GM12892 (cell line): ENCODE data around the gene PRICKLE4.

ENCODE experiments used
- DNase-seq: peaks from one replicate; pipeline ENCODE4 v3.0.0; 2011; ENCODE audit not compliant: insufficient read length
- FAIRE-seq: peaks from 2 replicates; lab custom pipeline; 2011; peaks lifted over from hg19 to GRCh38; lab: Jason Lieb, UNC
- POLR2A ChIP-seq: IDR thresholded peaks from 2 replicates; pipeline ENCODE4 v1.6.1; 2011; ENCODE audit warnings: low read depth, low read length, control low read depth
- POLR2AphosphoS5 ChIP-seq: IDR thresholded peaks from 2 replicates; pipeline ENCODE4 v1.6.1; 2011; ENCODE audit warnings: low read depth, low read length, control low read depth
- TAF1 ChIP-seq: IDR thresholded peaks from 2 replicates; pipeline ENCODE4 v1.6.1; 2011; ENCODE audit warnings: low read depth, mild to moderate bottlenecking, control low read depth, low read length, borderline replicate concordance

Gene PRICKLE4

DNA sequence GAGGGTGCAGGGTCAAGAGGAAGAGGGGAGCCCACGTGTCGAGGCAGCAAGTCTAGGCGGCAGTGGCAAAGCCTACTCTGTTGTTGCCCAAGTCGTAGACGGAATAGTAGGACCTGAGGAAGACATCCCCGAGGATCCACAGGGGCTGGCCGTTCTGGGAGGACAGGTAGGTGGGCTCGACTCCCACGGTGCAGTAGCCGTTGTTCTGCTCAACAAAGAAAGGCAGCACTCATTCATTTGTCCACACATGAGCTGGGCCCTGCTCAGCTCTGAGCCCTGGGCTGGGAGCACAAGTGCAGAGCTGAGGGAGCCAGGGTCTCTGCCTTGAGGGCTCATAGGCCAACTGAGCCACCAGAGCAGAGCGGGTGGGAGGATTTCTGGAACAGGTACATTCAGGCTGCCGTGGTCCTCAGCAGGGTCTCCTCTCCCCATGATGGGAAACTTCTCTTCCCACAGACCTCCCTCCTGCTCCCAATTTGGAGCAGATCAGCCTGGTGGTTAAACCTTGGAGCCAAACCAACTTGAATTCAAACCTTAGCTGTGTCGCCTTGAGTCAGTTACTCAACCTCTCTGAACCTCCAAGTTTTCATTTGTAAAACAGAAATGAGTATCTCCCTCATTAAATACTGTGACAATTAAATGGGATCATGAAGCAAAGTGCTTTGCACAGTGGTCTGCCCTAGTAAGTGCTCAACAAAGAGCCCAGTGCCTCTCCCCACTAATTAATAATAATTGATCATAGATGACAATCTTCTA is 43.6 kb upstream of the PRICKLE4 start:
- TF ChIP-seq POLR2AphosphoS5: no peak
- no peak for TF ChIP-seq POLR2A
- TF ChIP-seq TAF1: no peak
- no peak for DNase-seq
- no peak for FAIRE-seq

DNA sequence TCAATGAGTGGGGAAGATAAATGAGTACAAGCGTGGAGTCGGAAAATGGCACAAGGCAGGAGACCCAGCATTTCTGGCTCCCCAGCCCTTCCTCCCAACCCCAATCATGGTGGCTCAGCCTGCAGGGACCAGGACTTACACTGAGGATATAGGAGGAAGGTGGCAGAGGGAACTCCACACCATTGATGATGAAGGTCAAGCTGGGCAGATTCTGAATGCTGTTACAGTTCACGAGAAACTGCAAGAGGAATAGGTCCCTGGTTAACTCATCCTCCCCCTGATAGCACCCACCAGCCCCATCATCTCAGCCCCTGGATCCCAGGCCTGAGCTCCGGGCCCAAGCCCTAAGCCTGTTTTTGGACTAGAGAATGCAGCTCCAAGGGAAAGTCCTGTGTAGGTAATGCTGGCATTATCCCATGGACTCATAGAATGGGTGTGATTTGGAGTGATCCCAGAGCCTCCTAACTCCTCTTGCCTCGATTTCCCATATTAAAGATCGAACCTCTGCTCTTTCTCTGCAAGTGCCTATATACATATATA is 42.9 kb upstream of the PRICKLE4 start:
- FAIRE-seq (no peak), DNase-seq (no peak)
- TF ChIP-seq POLR2AphosphoS5 (no peak), TAF1 (no peak)

DNA sequence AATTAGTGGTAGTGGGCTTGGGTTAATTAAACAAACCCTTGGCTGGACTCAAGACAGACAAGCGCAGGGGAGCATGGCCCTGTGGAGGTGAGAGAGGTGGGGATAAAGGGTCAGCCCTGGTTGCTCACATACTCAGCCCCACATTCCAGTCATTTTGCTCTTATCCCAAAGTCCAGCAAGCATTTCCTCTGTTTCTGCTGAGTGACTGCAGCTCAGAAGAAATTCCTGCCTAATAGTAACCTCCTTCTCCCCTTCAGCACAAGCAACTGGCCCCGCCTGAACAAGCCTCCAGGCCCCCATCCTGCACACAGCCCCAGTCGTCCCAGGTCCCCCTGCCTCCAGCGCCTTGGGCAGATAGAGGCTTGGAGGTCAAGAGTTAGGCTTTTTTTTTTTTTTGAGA is 41.5 kb upstream of the PRICKLE4 start:
- no peak for FAIRE-seq
- no peak for DNase-seq
- no peak for TF ChIP-seq POLR2A
- no peak for TF ChIP-seq TAF1
- TF ChIP-seq POLR2AphosphoS5: no peak

DNA sequence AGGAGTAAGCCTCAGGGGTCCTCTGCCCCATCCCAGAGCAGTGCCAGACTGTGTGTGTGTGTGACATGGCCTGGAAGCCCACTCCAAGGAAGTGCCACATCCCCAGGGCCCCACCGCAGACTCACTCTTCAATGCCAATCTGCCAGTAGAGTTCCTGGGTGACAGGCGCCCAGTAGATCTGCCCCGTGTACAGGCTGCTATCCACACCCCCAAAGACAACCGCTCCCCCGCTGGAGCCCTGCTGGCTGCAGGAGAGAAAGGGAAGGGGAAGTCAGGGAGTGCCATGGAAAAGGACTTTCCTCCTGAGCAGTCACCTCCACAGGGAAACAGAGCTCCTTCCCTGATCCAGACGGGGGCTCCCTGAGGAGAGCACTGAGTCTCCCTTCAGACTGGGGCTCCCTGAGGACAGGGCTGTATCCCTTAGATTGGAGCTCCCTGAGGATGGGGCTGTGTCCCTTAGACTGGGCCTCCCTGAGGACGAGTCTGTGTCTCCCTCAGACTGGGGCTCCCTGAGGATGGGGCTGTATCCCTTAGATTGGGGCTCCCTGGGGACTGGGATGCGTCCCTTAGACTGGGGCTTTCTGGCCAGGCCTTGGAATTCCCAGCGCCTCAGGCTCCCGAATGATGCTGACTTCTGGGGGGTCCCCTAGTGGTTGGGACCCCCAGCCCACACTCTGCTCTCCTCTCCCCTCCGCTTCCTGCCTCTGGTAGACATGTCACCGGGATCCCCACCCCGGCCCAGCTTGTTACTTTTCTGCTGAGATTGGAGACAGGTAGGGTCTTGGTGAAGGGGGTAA is 40.0 kb upstream of the PRICKLE4 start:
- no peak for FAIRE-seq

DNA sequence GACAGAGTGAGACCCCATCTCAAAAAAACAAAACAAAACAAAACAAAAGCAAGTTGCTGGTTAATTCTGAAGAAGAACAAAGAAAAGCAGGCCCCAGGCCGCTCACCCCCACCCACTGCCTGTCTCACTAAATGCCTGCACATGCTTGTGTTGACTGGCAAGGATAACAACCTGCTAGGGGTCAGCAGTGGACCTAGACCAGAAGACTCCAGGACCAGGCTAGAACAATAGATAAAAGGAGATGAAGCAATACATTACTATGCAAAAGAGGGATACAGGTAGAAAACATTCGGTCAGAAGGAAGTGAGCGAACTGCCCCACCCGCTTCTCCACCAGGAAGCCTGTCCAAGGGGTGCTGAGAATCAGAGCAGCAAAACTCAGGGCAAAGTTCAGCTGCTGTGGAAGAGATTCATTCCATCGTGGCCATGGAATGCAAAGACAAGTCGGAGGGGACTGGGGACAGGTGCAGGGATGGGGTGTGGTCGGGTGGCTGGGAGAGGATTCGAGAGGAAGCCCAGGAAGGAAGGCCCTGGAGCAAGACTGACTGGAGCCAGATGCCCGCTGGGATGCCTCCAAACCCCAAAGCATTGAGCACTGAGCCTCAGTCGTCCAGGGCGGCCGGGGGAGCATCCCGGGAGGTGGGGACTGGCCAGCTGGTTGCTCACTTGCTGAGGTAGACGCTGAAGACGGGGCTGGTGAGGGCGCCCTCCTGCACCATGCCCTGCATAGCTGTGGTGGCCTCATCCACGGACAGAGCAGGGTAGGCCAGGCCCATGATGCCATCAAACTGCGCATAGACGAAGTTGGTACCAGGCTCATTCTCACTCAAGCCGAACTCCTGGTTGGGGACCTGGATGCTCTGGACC is 38.7 kb upstream of the PRICKLE4 start:
- FAIRE-seq (no peak), DNase-seq (no peak)

More for the DNA sequence above, 40.0 kb upstream of the PRICKLE4 start:
- DNase-seq: no peak
- TF ChIP-seq TAF1: no peak

DNA sequence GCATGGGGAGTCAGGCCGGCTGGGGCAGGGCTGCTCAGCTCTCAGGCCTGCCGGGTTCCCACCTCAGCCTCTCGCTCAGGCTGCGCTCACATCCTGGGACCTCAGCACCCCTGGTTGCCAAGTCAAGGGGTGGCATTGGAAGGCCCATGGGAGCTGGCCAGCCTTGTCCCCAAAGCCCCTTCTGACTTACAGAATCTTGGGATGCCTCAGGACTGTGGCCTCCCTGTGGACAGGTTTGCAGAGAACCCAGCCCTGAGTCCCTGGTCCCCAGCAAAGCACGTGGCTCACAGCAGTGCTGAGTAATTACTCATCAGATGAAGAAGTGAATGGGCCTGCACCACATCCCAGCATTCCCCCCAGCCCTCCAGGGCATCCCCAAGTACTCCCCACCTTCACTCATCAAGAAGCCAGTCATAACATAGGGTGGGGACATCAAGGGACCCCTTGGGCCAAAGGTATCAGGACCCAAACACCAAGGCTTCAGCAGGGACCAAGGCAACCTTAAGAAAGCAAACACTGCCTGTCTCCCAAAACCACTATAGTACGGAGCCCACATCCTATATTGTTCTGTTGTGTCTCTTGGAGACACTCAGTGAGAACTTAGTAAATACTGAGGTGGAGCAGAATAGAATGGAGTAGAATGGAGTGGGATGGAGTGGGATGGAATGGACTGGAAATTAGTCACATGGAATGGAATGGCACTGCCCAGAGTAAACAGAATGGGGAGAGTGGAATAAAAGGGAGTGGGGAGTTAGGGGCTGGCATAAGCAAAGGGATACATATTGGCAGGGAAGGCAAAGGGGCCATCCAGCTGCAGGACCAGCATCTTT is 37.0 kb upstream of the PRICKLE4 start:
- DNase-seq (no peak), FAIRE-seq (no peak)
- no peak for TF ChIP-seq POLR2AphosphoS5
- no peak for TF ChIP-seq TAF1
- TF ChIP-seq POLR2A: no peak

More for the DNA sequence above, 38.7 kb upstream of the PRICKLE4 start:
- TF ChIP-seq POLR2A: no peak
- no peak for TF ChIP-seq POLR2AphosphoS5
- no peak for TF ChIP-seq TAF1

DNA sequence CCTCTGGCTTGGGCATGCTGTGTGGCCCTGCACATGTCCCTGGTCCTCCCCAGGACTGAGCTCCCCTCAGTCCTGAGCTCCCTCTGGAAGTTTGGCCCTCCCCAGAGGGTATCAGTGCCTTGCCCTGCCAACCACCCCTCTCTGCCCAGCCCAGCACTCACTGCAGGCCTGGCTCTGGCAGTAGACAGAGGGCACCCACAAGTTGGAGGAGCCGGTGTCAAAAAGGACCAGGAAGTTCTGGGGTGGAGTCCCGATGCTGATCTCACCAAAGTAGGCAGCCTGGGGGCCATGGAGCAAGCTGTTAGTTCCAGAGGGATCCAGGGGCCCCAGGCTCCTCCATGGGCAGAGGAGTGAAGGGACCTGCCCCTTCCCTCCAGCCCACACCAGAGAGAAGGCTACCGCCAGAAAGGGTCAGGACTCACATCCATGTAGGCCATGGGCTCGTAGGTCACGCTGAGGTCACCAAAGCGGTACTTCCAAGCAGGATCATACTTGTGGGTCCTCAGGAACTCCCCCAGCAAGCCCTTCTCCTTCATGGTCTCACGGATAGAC is 36.3 kb upstream of the PRICKLE4 start:
- no peak for FAIRE-seq
- DNase-seq: no peak
- TF ChIP-seq TAF1: no peak
- no peak for TF ChIP-seq POLR2A
- TF ChIP-seq POLR2AphosphoS5: no peak

DNA sequence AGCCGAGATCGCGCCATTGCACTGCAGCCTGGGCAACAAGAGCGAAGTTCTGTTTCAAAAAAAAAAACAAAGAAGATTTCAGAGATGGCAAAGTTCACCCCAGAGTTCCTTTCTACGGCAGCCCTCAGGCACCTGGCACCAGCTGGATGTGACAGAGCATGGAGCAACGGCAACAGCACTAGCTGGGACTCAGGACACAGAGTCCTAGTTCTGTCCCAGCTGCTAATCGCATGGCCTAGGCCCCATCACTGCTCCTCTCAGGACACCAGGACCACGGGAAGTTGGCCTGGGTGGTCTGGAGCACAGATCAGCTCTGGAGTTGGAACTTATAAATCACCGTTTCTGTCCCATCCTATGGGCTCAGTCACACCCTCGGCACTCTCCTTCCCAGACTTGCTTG is 34.5 kb upstream of the PRICKLE4 start:
- no peak for TF ChIP-seq TAF1
- TF ChIP-seq POLR2A: no peak
- TF ChIP-seq POLR2AphosphoS5: no peak
- FAIRE-seq: no peak

DNA sequence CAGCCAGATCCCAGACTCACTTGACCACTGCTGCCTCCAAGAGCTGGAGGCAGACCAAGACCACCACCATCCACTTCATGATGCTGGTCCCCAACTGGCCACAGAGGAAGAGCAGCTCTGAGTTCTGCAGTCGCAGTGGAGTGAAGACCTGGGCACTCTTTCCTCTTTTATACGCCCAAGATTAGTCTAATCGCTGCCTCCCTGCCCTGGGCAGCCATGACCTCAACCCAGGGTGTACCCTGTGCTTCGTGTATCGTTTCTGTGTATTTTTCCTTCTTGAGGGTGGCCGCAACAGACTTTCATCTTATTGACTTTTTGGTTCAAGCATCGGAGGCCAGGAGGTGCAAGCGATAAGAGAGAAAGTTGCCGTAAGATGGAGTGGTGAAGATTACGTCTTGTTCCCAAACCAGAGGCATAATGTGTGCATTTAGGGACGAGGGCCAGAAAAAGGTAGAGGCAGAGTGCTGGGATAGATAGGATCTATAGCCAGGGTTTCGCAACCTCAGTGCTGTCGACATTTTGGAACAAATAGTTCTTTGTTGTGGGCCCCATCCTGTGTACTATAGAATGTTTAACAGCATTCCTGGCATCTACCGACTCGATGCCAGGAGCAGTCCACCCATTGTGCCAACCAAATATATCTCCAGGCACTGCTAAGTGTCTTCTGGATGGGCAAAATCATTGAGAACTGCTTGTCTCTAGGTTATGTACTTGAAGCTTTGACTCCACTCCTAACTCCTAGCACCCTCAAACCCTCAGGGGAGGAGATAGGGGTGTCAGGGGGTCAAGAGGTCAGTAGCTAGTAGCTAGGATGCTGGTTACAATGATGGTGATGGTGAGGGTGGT is 33.1 kb upstream of the PRICKLE4 start, which contains the start of gene PGC:
PGC (minus strand) TSS at position 142 of the 846 bp plus-strand sequence; CDS start at position 79, 63 bp downstream.
- no peak for TF ChIP-seq POLR2AphosphoS5
- DNase-seq (no peak), FAIRE-seq (no peak)

More for the DNA sequence above, 34.5 kb upstream of the PRICKLE4 start:
- no peak for DNase-seq

DNA sequence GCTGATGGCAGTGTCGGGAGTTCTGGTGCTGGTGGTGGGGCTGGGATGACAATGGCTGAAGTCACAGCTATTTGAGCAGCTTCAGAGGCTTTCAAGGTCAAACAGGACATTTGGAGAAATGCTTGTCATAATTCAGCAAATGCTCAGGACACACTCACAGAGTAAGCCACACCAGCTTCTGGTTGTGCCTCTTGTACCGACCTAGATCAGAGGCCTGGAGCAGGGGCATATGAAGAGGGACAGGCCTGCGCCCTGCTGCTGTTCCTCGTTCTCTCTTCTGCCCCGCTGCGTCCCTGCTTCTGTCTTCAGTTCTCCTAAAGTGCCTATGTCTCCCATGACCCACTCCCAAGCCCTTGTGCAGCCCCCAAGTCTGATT is 32.5 kb upstream of the PRICKLE4 start:
- DNase-seq (no peak), FAIRE-seq (no peak)
- TF ChIP-seq TAF1: no peak
